HEK293 (cell line): ENCODE data around the gene ANO2.

Experiments used
- CTCF ChIA-PET: fragments of 350-600 bp; formaldehyde crosslinking; extraction: SDS; loops from one replicate; lab custom pipeline; 2021; ENCODE audit warnings: antibody characterized with exemption; lab: Yijun Ruan, JAX
- POLR2A ChIA-PET: fragments of 300-600 bp; formaldehyde crosslinking; extraction: SDS; loops from one replicate; lab custom pipeline; 2020; ENCODE audit warnings: antibody characterized with exemption, inconsistent platforms; lab: Yijun Ruan, JAX
- H3K27ac ChIP-seq: fragments of 200-500 bp; sonication (Bioruptor generic); 2 replicates; pipeline ENCODE4 v1.5.1; 2014; ENCODE audit warnings: low read depth, low read length, control low read depth, inconsistent platforms; ENCODE audit errors: extremely low read depth
- H3K36me3 ChIP-seq, 2 experiments: fragments of 200-500 bp in 1 of 2; sonication (Bioruptor generic) in 1 of 2; 1 replicate in 1 of 2; 2 replicates in 1 of 2; pipeline ENCODE4 v1.5.1; 2014 to 2017; ENCODE audit warnings: inconsistent platforms in 2 of 2, low read length in 2 of 2; ENCODE audit not compliant: control insufficient read depth in 2 of 2, insufficient read depth in 1 of 2
- H3K4me1 ChIP-seq: fragments of 200-500 bp; sonication (Bioruptor generic); 2 replicates; pipeline ENCODE4 v1.5.1; 2014; ENCODE audit warnings: mild to moderate bottlenecking, low read length, inconsistent platforms; ENCODE audit not compliant: control insufficient read depth, insufficient read depth
- H3K4me3 ChIP-seq: 2 replicates; pipeline ENCODE4 v1.5.1; 2011; ENCODE audit warnings: low read depth, mild to moderate bottlenecking, control low read depth, low read length, moderate library complexity
- H3K9me3 ChIP-seq: fragments of 200-500 bp; sonication (Bioruptor generic); 2 replicates; pipeline ENCODE4 v1.5.1; 2014; ENCODE audit warnings: low read depth, low read length, inconsistent platforms; ENCODE audit not compliant: control insufficient read depth, insufficient read depth
- BCL11B ChIP-seq: fragments of 450-650 bp; formaldehyde crosslinking; IDR thresholded peaks from 2 replicates; pipeline ENCODE4 v1.5.1; 2016; ENCODE audit warnings: low read depth, missing biosample characterization, missing genetic modification characterization
- FEZF1 ChIP-seq: fragments of 450-650 bp; formaldehyde crosslinking; IDR thresholded peaks from 2 replicates; pipeline ENCODE4 v1.5.1; 2016; ENCODE audit warnings: missing biosample characterization, missing genetic modification characterization
- GLI2 ChIP-seq: fragments of 450-650 bp; formaldehyde crosslinking; IDR thresholded peaks from 2 replicates; pipeline ENCODE4; 2017; ENCODE audit warnings: missing biosample characterization, missing genetic modification characterization, low read depth, borderline replicate concordance
- KLF1 ChIP-seq: fragments of 450-650 bp; formaldehyde crosslinking; IDR thresholded peaks from 2 replicates; pipeline ENCODE4 v1.5.1; 2016; ENCODE audit warnings: missing biosample characterization, missing genetic modification characterization
- MZF1 ChIP-seq: fragments of 450-650 bp; formaldehyde crosslinking; IDR thresholded peaks from 2 replicates; pipeline ENCODE4 v1.5.1; 2017; ENCODE audit warnings: missing biosample characterization, missing genetic modification characterization, borderline replicate concordance
- REST ChIP-seq: fragments of 450-650 bp; formaldehyde crosslinking; IDR thresholded peaks from 2 replicates; pipeline ENCODE4 v1.5.1; 2016; ENCODE audit warnings: missing biosample characterization, missing genetic modification characterization
- SP7 ChIP-seq: fragments of 450-650 bp; formaldehyde crosslinking; IDR thresholded peaks from 2 replicates; pipeline ENCODE4 v1.5.1; 2016; ENCODE audit warnings: missing biosample characterization, missing genetic modification characterization
- ZBTB1 ChIP-seq: fragments of 450-650 bp; formaldehyde crosslinking; IDR thresholded peaks from 2 replicates; pipeline ENCODE4 v1.5.1; 2016; ENCODE audit warnings: missing biosample characterization, missing genetic modification characterization
- ZBTB10 ChIP-seq: fragments of 450-650 bp; formaldehyde crosslinking; IDR thresholded peaks from 2 replicates; pipeline ENCODE4 v1.5.1; 2016; ENCODE audit warnings: missing biosample characterization, missing genetic modification characterization
- ZBTB17 ChIP-seq: fragments of 450-650 bp; formaldehyde crosslinking; IDR thresholded peaks from 2 replicates; pipeline ENCODE4 v1.5.1; 2016; ENCODE audit warnings: missing biosample characterization, missing genetic modification characterization
- ZEB2 ChIP-seq: fragments of 450-650 bp; formaldehyde crosslinking; IDR thresholded peaks from 2 replicates; pipeline ENCODE4 v1.5.1; 2016; ENCODE audit warnings: missing biosample characterization, missing genetic modification characterization
- ZIC2 ChIP-seq: fragments of 450-650 bp; formaldehyde crosslinking; IDR thresholded peaks from 2 replicates; pipeline ENCODE4 v1.5.1; 2016; ENCODE audit warnings: missing biosample characterization, missing genetic modification characterization
- ZNF10 ChIP-seq: fragments of 450-650 bp; formaldehyde crosslinking; IDR thresholded peaks from 2 replicates; pipeline ENCODE4 v1.5.1; 2017; ENCODE audit warnings: missing biosample characterization, missing genetic modification characterization
- ZNF112 ChIP-seq: fragments of 450-650 bp; formaldehyde crosslinking; IDR thresholded peaks from 2 replicates; pipeline ENCODE4 v1.5.0; 2017; ENCODE audit warnings: missing biosample characterization, missing genetic modification characterization
- ZNF223 ChIP-seq: fragments of 450-650 bp; formaldehyde crosslinking; IDR thresholded peaks from 2 replicates; pipeline ENCODE4 v1.5.1; 2016; ENCODE audit warnings: missing biosample characterization, missing genetic modification characterization
- ZNF26 ChIP-seq: fragments of 450-650 bp; formaldehyde crosslinking; IDR thresholded peaks from 2 replicates; pipeline ENCODE4 v1.5.1; 2016; ENCODE audit warnings: missing biosample characterization, missing genetic modification characterization
- ZNF335 ChIP-seq: fragments of 450-650 bp; formaldehyde crosslinking; conservative IDR thresholded peaks from 2 replicates; pipeline ENCODE4 v1.5.1; 2016; ENCODE audit warnings: missing biosample characterization, missing genetic modification characterization
- ZNF792 ChIP-seq: fragments of 450-650 bp; formaldehyde crosslinking; IDR thresholded peaks from 2 replicates; pipeline ENCODE4 v1.5.1; 2016; ENCODE audit warnings: missing biosample characterization, missing genetic modification characterization
- ZNF843 ChIP-seq: fragments of 450-650 bp; formaldehyde crosslinking; IDR thresholded peaks from 2 replicates; pipeline ENCODE4 v1.5.1; 2016; ENCODE audit warnings: missing biosample characterization, missing genetic modification characterization
- ZSCAN4 ChIP-seq: fragments of 450-650 bp; formaldehyde crosslinking; IDR thresholded peaks from 2 replicates; pipeline ENCODE4 v1.5.1; 2017; ENCODE audit warnings: missing biosample characterization, missing genetic modification characterization

ANO2 gene

GRCh38 chr12:5796959-5797225 is 148.2 kb downstream of the ANO2 start:
- POLR2A ChIA-PET, result no interaction called here
- Histone ChIP-seq H3K4me3 (no peak overlapping the region), H3K9me3 (no peaks in the 10 kb centered on the region), H3K27ac (no peak overlapping the region), H3K36me3 (no peaks in the 10 kb centered on the region), H3K4me1 (no peaks in the 10 kb centered on the region)
- CTCF ChIA-PET, result interaction anchor here (0.5 to 5.2 kb wide), 18 partner anchors 10 to 671 kb away, joined by 3 to 78 read pairs (median 4); partner anchors contain the start of gene NTF3
- no peak for TF ChIP-seq ZNF843 (tag by site-specific recombination)
- TF ChIP-seq ZNF792 (tag by site-specific recombination), result no peak
- no peak for TF ChIP-seq ZNF26
- no peak for TF ChIP-seq REST (tag by site-specific recombination)
- no peak for TF ChIP-seq ZNF335 (tag by site-specific recombination)
- TF ChIP-seq SP7, result no peak
- no peak for TF ChIP-seq ZBTB10
- no peak for TF ChIP-seq ZBTB1 (tag by site-specific recombination)
- TF ChIP-seq ZNF10 (tag by site-specific recombination), result no peak
- no peak for TF ChIP-seq GLI2
- no peak for TF ChIP-seq ZEB2
- TF ChIP-seq ZIC2 (tag by site-specific recombination), result no peak
- no peak for TF ChIP-seq ZNF112 (tag by site-specific recombination)
- no peak for TF ChIP-seq FEZF1 (tag by site-specific recombination)
- no peak for TF ChIP-seq KLF1 (tag by site-specific recombination)
- TF ChIP-seq ZSCAN4 (tag by site-specific recombination), result no peak

- no peak overlapping the region for H3K27ac ChIP-seq
- CTCF ChIA-PET, result interaction anchor here (0.5 to 5.2 kb wide), 25 partner anchors 11 to 670 kb away, joined by 3 to 78 read pairs (median 3); partner anchors contain the start of gene NTF3
- POLR2A ChIA-PET, result interaction anchor here (1.2 kb wide), 1 partner anchor 51 kb away, joined by 6 read pairs; no protein-coding TSS in a partner anchor
- no peaks in the 10 kb centered on the region for H3K36me3 ChIP-seq
- no peak overlapping the region for H3K4me3 ChIP-seq
- no peaks in the 10 kb centered on the region for H3K9me3 ChIP-seq
- no peaks in the 10 kb centered on the region for H3K4me1 ChIP-seq
- TF ChIP-seq MZF1 (tag by site-specific recombination) (no peak), ZBTB10 (0 out of 2 replicates have a peak, but pooled peaks have one; percentile 47), ZNF223 (tag by site-specific recombination) (no peak), ZNF112 (tag by site-specific recombination) (0 out of 2 replicates have a peak, but pooled peaks have one; percentile 48), ZBTB17 (tag by site-specific recombination) (peak; percentile 61; the same call in 1 of the 2 replicates), BCL11B (tag by site-specific recombination) (no peak), ZNF26 (no peak), GLI2 (no peak)
Observed at GRCh38 chr12:5796171-5796958, 148.7 kb downstream of the ANO2 start.
